IPS-NIHi7 (cell line): Measurements from ENCODE around the gene CUBN.
"Not testable (repeated sequence)": the region's sequence is repeated elsewhere in the genome, so short reads cannot be mapped to it uniquely, and the experiment has no call there.

Source experiments
- DNase-seq: peaks from one replicate; pipeline ENCODE4 v3.0.0; 2012; ENCODE audit warnings: mixed read lengths; ENCODE audit errors: extremely low spot score

Gene CUBN

DNA sequence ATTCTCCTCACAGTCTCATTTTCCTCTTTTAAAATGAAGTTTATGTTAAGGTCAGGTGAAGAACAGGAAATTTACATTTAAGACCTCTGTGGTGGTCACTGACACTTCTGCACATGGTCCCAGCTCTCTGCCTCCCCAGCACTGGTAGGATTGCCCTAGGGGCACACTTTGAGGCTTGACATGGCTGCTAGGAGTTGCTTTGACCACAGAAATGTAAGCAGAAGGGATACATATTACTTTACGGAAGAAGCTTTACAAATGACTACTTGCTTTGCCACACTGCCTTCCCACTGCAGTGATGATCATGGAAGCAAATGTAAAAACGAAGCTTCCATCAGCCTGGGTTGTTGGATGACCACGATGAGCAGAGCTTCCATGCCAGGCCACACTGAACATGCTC, 259.3 kb downstream of the CUBN start:
- DNase-seq = no peak

DNA sequence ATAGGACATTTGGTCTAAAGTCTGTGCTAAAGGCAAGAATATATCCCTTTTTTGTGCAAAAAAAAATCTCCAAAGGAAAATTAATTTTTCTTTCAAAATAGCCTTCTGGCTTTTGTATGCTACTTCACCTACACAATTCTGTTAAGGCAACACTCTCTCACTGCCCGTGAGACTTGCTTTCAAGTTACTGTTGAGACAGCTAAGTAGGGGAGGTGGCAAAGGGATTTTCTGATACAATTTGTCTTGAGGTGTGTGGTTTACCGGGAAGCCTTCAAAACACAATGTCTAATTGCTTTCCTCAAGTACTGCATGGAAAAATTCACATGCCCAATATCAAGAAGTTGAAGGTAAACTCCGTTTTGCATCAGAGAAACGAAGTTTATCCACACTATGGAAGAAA, 261.6 kb downstream of the CUBN start:
- DNase-seq = peak; percentile 22

DNA sequence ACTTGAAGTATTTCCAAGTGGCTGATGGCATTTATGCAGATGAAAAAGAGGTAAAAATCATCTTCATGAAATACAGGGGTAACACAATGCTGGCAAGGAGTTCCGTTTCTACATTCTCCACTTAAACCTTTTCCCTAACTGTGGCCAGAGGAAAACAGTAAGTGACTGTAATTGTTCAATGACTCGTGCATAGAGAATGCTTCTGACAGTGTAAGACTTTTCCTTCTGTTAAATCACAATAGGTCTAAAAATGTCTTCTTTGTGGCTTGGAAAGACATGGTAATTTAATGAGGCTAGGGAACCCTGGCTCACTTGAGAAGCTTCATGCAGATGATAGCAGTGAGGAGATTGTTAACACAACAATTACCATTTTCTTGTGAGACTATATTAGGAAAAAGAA, 262.1 kb downstream of the CUBN start:
- peak; percentile 24 for DNase-seq

DNA sequence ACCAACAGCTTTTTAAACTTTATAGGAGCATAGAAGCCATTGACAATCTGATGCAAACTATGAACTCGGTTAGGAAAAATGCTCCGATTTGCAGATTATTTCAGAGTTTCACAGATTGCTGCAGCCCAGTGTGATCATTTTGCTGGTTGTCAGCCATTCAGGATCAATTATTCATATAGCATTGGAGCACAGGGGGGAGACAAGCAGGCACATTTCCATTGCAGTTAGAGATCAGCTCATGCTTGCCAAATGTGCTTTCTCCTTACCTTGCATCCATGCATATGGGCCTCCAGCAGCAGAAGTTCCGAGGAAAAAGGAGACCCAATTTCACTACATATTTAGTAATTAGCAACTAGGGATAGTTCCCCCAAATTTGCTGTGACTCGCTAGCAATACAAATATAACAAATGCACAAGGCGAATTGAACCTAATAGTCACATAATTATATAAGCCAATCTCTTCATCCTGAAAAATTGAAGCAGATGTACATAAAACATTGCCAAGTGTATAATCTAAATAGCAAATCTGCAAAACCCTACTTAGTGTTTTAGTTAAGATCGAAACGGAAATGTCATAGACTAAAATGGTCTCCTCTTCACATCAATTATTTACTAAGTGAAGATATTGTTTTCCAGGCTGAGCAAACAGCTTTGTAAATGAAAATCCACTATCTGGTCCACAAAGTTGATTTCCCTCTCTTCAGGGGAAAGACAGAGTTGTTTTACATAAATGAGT, 262.9 kb downstream of the CUBN start:
- DNase-seq = no peak

DNA sequence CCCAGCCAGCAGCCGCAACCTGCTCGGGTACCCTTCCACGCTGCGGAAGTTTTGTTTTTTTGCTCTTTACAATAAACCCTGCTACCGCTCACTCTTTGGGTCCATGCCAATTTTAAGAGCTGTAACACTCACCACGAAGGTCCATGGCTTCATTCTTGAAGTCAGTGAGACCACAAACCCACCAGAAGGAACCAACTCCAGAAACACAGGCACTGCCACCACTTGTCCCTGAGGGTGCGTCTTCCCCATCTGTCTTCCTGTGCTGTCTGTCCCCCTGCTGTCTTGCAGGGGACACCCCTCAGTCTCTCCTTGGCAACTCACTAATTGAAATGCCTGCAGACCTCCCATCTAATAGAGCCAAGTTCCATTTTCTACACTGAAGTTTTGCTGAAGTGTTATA, 263.8 kb downstream of the CUBN start:
- DNase-seq = no peak

DNA sequence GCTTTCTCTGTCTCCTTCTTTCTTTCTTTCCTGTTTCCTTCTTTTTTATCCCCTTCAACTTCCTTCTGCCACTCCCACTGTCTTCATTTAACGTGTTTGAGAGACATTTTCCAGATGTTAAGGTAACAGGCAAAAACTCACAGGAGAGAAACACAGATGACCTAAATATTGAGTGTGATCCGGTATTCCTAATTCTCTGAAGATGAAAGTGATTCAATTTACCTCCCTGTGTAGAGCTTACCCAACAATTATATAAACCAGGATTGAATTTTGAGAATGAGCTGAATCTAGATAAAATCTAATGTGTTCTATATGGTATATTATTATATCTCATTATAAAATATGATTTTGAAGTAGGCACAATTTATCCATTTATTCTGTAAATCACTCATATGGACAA, 265.8 kb downstream of the CUBN start:
- no peak for DNase-seq

DNA sequence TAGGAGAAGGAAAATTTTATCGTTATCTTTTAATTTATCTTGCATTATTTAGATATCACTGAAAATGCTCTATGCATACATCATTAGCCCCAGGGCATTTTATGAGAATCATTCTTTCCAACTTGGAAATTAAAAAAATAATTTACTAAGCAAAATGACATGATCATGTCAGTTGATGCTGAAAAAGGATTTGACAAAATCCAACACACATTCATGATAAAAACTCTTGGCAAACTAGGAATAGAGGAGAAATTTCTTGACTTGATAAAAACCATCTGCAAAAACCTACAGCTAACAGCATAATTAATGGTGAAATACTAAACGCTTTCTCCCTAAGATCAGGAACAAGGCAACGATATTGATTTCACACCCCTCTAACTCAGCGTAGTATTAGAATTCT, 272.2 kb downstream of the CUBN start:
- DNase-seq = no peak

DNA sequence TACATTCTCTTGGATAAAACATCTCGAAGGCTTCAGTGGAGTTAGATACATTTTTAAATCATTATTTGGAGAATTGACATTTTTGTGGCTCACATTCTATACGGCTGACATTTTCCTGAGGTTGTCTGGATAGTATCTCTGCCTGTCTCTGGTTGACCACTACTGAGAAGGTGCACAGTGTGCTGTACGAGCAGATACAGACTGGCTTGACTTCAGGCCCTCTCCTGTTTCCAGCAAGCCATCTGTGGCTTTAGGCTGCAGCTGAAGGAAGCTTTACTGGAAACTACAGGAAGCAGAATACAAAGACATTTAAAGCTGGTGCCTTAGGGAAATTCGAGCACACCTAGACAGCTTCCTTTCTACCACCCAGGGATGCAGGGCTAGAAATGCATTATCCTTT, 273.0 kb downstream of the CUBN start:
- peak; percentile 22 for DNase-seq

DNA sequence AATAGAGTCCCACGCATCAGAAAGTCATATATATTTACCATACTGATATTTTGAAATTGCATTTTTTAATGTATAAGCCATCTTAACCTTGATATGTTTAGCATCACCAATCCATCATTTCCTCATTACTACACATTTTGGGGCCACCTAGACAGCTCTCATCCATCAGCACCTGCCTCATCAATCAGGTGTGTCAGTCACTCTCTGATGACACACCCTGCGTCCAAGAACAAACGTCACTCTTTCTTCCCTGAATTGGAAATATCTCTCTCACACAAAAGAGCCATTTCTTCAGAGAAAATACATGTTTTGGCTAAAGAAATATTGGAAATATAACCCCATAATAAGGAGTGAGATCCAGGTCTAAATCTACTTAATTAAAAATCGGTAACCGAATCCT, 273.5 kb downstream of the CUBN start:
- no peak for DNase-seq

DNA sequence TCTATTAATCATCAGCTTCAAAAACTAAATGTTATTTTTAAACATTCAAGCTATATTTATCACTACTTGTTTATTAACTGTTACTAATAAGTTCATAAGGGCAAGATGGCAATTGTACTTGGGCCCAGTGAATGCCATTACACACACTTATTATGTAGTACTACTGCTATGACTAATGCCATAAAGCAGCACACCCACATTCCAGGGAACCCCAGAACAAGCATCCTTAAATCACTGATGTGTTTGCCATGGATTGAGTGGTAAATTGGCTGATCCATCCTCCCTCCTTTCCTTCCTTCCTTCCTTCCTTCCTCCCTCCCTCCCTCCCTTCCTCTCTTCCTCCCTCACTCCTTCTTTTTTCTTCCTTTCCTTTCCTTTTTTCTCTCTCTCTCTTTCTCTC, 275.0 kb downstream of the CUBN start:
- DNase-seq = no peak

DNA sequence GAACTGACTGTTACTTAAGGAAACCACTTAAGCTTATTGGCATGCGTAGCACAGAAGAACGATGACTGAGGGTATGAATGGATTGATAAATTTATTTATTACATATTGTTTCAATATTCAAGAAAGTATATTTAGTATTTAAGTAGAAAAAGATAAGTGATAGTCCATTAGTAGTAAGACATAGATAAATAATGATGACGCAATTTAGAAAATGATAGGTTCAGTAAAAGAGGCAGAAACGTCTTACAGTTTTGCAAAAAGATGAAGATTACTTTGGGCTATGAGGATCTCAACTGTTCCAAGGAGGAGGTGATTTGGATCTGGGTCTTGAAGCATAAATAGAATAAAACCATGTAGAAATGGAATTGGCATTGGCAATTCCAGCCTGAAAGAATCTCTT, 275.8 kb downstream of the CUBN start:
- no peak for DNase-seq

DNA sequence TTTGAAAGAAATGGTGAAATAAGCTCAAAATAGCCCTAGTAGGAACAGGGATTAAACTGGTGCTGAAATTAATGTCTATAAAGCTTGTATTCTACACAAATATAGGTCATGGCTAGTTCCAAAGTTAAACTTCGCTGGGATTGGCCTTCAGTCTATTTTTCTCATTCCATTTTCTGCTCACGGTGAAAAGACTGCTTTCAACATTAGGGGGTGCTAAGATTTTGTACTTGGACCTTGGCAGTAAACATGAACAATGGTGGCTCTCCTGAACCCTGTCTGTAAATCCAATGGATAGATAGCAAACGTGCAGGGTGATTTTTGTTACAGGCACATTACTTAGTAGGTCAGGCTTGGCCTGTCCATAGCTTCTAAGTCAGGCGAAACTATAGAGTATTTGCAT, 276.4 kb downstream of the CUBN start:
- peak; percentile 24 for DNase-seq

DNA sequence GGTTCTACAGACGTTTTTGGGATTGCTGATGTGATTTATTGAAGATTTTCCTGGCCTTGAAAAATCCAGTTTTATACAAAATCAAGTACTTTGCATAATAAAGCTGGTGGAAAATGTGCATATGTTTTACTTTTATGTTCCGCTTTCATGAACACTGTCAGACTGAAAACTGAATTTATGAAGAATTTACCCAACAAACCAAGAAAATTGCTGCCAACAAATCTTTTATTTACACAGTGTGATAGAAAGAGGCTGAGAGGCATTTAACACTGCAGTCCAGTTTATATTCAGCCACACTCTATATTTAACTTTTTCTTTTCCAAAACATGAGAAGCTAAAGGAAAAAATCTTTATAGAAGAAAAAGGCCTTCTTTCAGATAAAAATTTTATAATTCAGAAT, 277.0 kb downstream of the CUBN start:
- no peak for DNase-seq

DNA sequence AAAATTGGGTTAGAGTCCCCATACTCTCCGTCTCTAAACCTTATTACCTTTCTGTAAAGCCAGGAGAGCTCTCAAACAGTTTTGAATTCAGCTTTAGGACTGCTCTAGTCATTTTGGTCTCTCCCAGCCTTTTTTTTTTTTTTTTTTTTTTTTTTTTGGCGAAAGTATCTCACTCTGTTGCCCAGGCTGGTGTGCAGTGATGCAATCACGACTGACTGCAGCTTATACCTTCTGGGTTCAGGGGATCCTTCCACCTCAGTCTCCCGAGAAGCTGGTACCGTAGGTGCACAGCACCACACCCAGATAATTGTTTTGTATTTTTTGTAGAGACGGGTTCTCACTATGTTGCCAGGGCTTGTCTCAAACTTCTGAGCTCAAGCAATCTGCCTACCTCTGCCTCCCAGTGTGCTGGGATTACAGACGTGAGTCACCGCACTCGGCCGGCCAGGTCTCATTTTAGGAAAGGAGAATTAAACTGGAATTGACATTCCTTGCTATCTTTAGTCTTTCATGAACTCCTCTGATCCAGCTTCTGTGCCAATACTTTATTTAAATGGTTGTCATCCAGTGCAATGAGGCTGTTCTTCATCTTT, 281.0 kb downstream of the CUBN start:
- DNase-seq = no peak

DNA sequence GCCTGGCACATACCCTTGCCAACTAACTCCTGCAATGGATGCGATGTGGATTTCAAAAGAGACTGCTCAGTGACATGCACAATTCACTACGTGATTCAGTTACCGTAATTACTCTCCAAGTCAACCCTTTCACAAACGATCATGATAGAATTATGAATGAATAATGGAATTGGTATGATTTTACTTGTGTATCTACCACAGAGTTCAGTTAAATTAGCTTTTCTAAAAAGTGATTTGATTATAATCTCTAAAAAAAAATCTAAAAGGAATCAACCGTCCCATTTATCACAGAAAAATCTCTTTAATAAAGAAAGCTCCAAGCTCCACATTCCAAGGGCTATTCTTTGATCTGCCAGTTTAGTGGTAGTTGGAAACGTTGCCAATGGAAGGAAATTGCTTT, 282.0 kb downstream of the CUBN start:
- DNase-seq = no peak

DNA sequence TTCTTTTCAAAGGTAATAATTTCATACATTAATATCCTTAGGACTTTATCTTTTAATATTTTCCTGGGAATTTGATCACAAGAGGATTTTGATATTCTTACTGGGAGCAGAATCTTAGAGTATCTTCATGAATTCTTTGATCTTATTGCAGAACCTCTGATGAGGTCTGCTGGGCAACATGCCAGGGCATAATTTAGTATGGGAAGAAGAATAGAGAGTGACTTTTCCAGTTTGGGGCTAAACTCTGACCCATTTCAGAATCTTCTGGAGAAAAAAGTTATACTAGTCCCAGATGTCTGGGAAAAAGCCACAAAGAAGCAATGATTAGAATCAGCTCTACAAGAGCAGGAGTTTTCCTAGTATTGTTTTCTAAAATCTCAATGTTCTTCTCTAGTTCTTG, 284.4 kb downstream of the CUBN start:
- no peak for DNase-seq

DNA sequence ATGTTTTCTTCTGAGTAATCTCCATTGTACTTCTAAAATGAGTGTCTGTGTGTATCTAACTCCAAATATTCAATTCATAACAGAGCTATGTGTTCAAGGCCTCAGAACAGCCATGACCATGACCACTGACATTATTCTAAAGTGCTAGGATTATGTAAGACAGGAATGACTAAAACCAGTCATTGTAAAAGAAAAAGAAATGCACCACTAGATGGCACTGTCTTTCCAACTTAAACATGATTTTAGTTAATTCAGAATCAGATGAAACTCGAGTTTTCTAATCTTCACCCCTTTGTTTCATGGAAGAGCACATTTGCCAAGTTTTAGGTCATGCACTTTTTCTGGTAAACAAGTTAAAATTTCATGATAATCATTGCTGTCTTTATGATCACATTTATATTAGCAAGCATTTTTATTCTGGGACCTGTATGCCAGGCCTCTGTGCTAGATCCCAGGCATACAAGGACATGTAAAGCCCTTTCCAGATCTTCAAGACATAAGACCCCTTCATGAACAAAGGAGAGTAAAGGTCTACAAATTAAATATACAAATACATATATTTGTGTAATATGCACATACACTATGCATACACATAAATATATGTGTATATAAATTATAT, 286.2 kb downstream of the CUBN start:
- peak; percentile 23 for DNase-seq

DNA sequence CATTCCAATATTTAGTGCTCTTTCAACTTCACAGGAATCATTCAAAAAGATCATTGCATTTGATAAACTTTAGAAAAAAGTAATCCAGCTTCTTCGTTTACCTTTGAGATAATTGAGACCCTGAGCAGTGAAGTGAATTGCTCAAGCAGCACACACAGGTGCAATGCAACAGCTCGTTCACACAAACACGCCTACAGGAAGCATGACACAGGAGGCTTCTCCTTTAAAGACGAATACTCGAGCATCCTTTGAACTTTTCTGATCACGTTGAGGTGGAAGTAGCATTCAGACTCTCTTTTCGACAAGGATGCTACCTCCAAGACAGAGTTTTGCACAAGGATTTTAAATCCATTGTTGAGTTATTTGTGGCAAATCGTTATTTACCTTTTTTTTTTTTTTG, 294.4 kb downstream of the CUBN start:
- no peak for DNase-seq

DNA sequence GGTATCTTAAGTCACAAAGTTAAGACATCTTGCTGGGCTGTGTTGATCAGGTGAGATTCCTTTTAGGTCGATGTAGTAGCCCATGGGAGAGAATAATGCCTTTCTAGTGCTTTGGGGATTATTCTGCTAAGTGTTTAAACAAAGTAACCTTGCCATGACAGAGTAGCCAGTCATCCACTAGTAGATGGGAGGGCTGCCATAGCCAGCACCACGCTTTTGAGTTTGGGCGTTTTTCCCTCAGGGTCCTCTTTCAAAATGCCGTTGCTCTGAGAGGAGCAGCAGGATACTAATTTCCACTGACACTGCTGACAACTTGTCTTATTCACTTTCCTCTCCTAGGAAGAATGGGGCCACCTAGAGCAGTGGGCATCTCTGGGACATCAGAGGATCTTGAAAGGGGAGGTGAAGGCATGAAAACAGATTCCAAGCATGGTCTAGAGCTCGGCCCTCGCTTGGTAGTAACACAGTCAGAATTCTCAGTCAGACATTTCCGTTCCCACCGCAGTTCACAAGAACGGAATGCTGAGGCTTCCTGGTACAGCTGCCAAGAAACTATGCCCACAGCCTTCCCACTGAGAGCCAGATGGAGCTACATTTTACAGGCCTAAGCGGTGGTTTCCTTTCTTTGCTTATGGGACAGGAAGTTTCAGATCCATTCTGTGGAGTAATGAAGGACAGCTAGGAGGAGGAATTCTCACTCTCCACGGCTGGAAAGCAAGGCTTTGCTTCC, 297.1 kb downstream of the CUBN start:
- no peak for DNase-seq

DNA sequence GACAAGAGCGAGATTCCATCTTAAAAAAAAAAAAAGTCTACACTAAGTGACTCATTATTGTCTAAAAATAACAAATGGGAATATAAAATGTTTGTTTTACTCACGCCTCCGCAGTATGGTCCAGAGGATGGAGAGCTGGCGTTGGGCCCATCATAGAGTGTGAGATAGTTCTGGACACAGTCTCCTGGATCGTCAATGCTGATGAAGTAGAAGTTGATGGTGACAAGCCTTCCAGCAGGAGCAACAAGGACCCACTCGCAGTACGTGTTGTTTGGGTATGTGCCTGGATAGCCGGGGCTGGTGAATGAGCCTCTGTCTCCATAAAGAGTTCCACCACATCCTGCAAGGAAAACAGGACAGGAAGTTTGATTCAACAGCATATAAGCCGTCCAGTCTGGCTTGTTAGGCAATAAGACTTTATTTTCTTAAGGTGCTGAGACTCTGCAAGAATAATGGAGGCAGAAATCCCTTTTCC, 300.9 kb downstream of the CUBN start:
- DNase-seq = no peak

DNA sequence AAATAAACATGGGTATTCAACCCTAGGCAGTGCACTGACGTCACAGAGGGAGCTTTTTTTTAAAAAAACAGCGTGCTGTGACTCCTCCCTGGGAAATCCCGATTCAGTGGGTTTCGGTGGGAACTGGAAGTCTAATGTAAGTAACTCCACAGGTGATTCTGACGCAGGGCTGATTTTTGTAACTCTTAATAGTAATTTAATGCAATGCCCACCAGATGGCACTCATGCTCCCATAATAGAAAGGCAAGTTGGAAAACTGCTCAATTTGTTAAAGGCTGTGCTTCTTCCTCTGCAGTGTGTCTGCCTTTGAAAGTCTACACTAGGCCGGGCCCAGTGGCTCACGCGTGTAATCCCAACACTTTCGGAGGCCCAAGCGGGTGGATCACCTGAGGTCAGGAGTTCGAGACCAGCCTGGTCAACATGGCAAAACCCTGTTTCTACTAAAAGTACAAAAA, 301.5 kb downstream of the CUBN start:
- DNase-seq = peak; percentile 40

DNA sequence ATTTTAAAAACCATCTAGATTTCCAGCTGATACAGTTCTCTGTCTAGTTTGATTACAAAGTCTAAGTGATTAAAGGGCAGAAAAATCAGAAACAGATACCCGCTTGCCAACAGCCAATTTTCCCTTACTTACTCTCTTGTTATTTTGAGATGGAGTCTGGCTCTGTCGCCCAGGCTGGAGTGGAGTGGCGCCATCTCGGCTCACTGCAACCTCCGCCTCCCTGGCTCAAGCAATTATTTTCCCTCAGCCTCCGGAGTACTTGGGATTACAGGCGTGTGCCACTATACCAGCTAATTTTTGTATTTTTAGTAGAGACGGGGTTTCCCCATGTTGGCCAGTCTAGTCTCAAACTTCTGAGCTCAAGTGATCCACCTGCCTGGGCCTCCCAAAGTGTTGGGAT, 302.1 kb downstream of the CUBN start:
- DNase-seq = not testable (repeated sequence)
